GM19238 (cell line): ENCODE data around the gene CDH23.
"Not testable (repeated sequence)": the region's sequence is repeated elsewhere in the genome, so short reads cannot be mapped to it uniquely, and the experiment has no call there.

Experiments used
- DNase-seq: peaks from one replicate; pipeline ENCODE4 v3.0.0; 2011; ENCODE audit warnings: low spot score; ENCODE audit not compliant: insufficient read length

CDH23 gene

GRCh38 chr10:71396711-71397295 lies at the start of gene CDH23:
Gene CDH23 (plus strand): TSS chr10:71396920. CDS start chr10:71439832, 42,912 bp downstream.
- no peak for DNase-seq

GRCh38 chr10:71347587-71348395 lies 48.9 kb upstream of the CDH23 start:
- no peak for DNase-seq

GRCh38 chr10:71348850-71349249 lies 47.9 kb upstream of the CDH23 start:
- DNase-seq, result no peak

GRCh38 chr10:71349406-71349805 lies 47.3 kb upstream of the CDH23 start:
- DNase-seq, result no peak

- DNase-seq, result no peak
Observed at GRCh38 chr10:71351087-71351486, 45.6 kb upstream of the CDH23 start.

GRCh38 chr10:71351628-71352319 lies 44.9 kb upstream of the CDH23 start:
- DNase-seq, result no peak

- DNase-seq, result no peak
Observed at GRCh38 chr10:71353639-71354038, 43.1 kb upstream of the CDH23 start.

GRCh38 chr10:71354776-71355175 lies 41.9 kb upstream of the CDH23 start:
- DNase-seq, result no peak

GRCh38 chr10:71355886-71356285 lies 40.8 kb upstream of the CDH23 start:
- no peak for DNase-seq

GRCh38 chr10:71357792-71358265 lies 38.9 kb upstream of the CDH23 start:
- no peak for DNase-seq

GRCh38 chr10:71358277-71358676 lies 38.4 kb upstream of the CDH23 start:
- no peak for DNase-seq

- not testable (repeated sequence) for DNase-seq
Observed at GRCh38 chr10:71358906-71359305, 37.8 kb upstream of the CDH23 start.

GRCh38 chr10:71359364-71360046 lies 37.2 kb upstream of the CDH23 start:
- peak; percentile 35 for DNase-seq

GRCh38 chr10:71360735-71361134 lies 36.0 kb upstream of the CDH23 start:
- DNase-seq, result no peak

- no peak for DNase-seq
Observed at GRCh38 chr10:71361581-71361980, 35.1 kb upstream of the CDH23 start.

- no peak for DNase-seq
Observed at GRCh38 chr10:71362141-71362540, 34.6 kb upstream of the CDH23 start.

- no peak for DNase-seq
Observed at GRCh38 chr10:71363936-71364335, 32.8 kb upstream of the CDH23 start.

- no peak for DNase-seq
Observed at GRCh38 chr10:71365366-71365765, 31.4 kb upstream of the CDH23 start.

- no peak for DNase-seq
Observed at GRCh38 chr10:71366690-71367089, 30.0 kb upstream of the CDH23 start.

GRCh38 chr10:71367271-71367670 lies 29.4 kb upstream of the CDH23 start:
- DNase-seq, result no peak

- DNase-seq, result no peak
Observed at GRCh38 chr10:71368176-71368575, 28.5 kb upstream of the CDH23 start.

GRCh38 chr10:71368643-71369042 lies 28.1 kb upstream of the CDH23 start:
- no peak for DNase-seq
